ENCODE measurements around the gene PROSER1. TPM values are rescaled to one million over a fixed set of nuclear protein-coding genes. Genes with fewer than 3 reads are reported as not detected.
"Not testable (repeated sequence)": the region's sequence is repeated elsewhere in the genome, so short reads cannot be mapped to it uniquely, and the experiment has no call there.

The PROSER1 gene
- total RNA-seq, 4 donors from 2014 or later = 3.8 to 47.3 (median 21.1) TPM

GRCh38 chr13:39012608-39013007 lies 25.3 kb downstream of the PROSER1 start:
- TF ChIP-seq CTCF (IDR thresholded peaks at IDR 0.05) = no peak
- no peak for TF ChIP-seq POLR2A (IDR thresholded peaks at IDR 0.05)
- Histone ChIP-seq H3K36me3 (no peaks in the 10 kb centered on the region), H3K27me3 (no peaks in the 10 kb centered on the region), H3K27ac (no peak overlapping the region), H3K9me3 (no peaks in the 10 kb centered on the region), H3K4me3 (no peak overlapping the region), H3K4me1 (no peaks in the 10 kb centered on the region)
- intact Hi-C loops (cut with DNase I; ENCODE audit: low total_unique reads) = no loop called here
- DNase-seq = no peak

- intact Hi-C loops (cut with DNase I; ENCODE audit: low total_unique reads); H3K4me3 ChIP-seq; DNase-seq; H3K36me3 ChIP-seq; H3K27me3 ChIP-seq; H3K9me3 ChIP-seq; H3K27ac ChIP-seq; H3K4me1 ChIP-seq: not testable (repeated sequence)
Observed at GRCh38 chr13:39006371-39007111, 31.3 kb downstream of the PROSER1 start.

GRCh38 chr13:38998739-38999138 lies 39.1 kb downstream of the PROSER1 start:
- intact Hi-C loops (cut with DNase I; ENCODE audit: low total_unique reads) = no loop called here
- H3K27me3 ChIP-seq = no peaks in the 10 kb centered on the region
- no peak for TF ChIP-seq POLR2A (IDR thresholded peaks at IDR 0.05)
- TF ChIP-seq CTCF (IDR thresholded peaks at IDR 0.05) = no peak
- no peaks in the 10 kb centered on the region for H3K36me3 ChIP-seq
- H3K4me1 ChIP-seq = no peaks in the 10 kb centered on the region
- no peak for DNase-seq
- H3K9me3 ChIP-seq = no peaks in the 10 kb centered on the region
- no peak overlapping the region for H3K4me3 ChIP-seq
- H3K27ac ChIP-seq = no peak overlapping the region

GRCh38 chr13:38993381-38993780 lies 44.5 kb downstream of the PROSER1 start:
- H3K27ac ChIP-seq = no peak overlapping the region
- intact Hi-C loops (cut with DNase I; ENCODE audit: low total_unique reads) = no loop called here
- no peaks in the 10 kb centered on the region for H3K9me3 ChIP-seq
- no peak for DNase-seq
- H3K4me3 ChIP-seq = no peak overlapping the region
- H3K27me3 ChIP-seq = no peaks in the 10 kb centered on the region
- H3K36me3 ChIP-seq = no peaks in the 10 kb centered on the region
- H3K4me1 ChIP-seq = no peaks in the 10 kb centered on the region
- TF ChIP-seq CTCF (IDR thresholded peaks at IDR 0.05) (no peak), POLR2A (IDR thresholded peaks at IDR 0.05) (no peak)

- no peaks in the 10 kb centered on the region for H3K27me3 ChIP-seq
- intact Hi-C loops (cut with DNase I; ENCODE audit: low total_unique reads) = no loop called here
- no peaks in the 10 kb centered on the region for H3K9me3 ChIP-seq
- no peaks in the 10 kb centered on the region for H3K36me3 ChIP-seq
- H3K4me1 ChIP-seq = no peaks in the 10 kb centered on the region
- no peak for TF ChIP-seq POLR2A (IDR thresholded peaks at IDR 0.05)
- TF ChIP-seq CTCF (IDR thresholded peaks at IDR 0.05) = no peak
- no peak within 1 kb of the TSS for H3K27ac ChIP-seq
- no peak for DNase-seq
- no peak within 1 kb of the TSS for H3K4me3 ChIP-seq
Observed at GRCh38 chr13:38990693-38991092, 47.2 kb downstream of the PROSER1 start, which contains the start of gene STOML3. TSS of gene STOML3 (minus strand) at chr13:38990831. CDS start at chr13:38990721, 110 bp downstream.
